ENCODE data around the gene KLHL40. TPM values are rescaled to one million over a fixed set of nuclear protein-coding genes. Genes with fewer than 3 reads are reported as not detected.

Gene KLHL40
- total and polyA plus RNA-seq, 2 experiments from 2014 or later: not detected

DNA sequence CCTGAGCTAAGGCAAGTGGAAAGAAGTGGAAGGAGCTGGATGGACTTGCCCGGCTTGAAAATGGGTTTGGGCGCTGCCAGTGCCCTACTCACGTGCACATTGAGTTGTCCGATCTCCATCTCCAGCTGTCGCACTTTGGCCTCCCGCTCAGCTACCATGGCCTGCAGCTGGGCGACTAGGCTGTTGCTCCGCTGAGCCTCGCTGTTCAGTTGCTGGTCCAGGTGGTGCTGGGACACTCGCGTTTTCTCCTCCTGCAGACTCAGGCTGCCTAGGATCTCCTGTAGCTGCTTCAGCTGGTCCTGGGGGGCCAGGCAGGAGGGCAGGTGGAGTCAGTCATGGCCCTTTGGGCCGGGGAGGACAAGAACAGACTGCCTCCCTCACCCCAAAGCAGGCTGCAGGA is 50.3 kb downstream of the KLHL40 start:
- no peaks in the 10 kb centered on the region for H3K9me3 ChIP-seq (ENCODE audit: low read depth)
- 92% methylated on average over 12 of the region's 12 CpGs for WGBS (ENCODE audit: low lambda C conversion rate, missing lambda C conversion rate)
- no peaks in the 10 kb centered on the region for H4K20me1 ChIP-seq (ENCODE audit: insufficient read depth, poor library complexity, severe bottlenecking)
- TF ChIP-seq CTCF (IDR thresholded peaks at IDR 0.05; ENCODE audit: poor library complexity) (no peak), EZH2phosphoT487 (IDR thresholded peaks at IDR 0.05; ENCODE audit: low read depth, severe bottlenecking, unreplicated experiment) (no peak), EZH2 (IDR thresholded peaks at IDR 0.05; ENCODE audit: borderline replicate concordance) (no peak)
- H3K9me2 ChIP-seq (replicated peaks; ENCODE audit: insufficient read depth): no peaks in the 10 kb centered on the region
- no peaks in the 10 kb centered on the region for H3K4me1 ChIP-seq (ENCODE audit: insufficient read depth)
- no peaks in the 10 kb centered on the region for H3K79me2 ChIP-seq
- no peak overlapping the region for H3K4me2 ChIP-seq
- DNase-seq (ENCODE audit: low spot score): no peak
- H3K36me3 ChIP-seq (replicated peaks; ENCODE audit: insufficient read depth, low read depth): no peaks in the 10 kb centered on the region
- no peak overlapping the region for H3K4me3 ChIP-seq
- H3K27ac ChIP-seq: no peak overlapping the region
- no peaks in the 10 kb centered on the region for H3K27me3 ChIP-seq
- no peak overlapping the region for H2AFZ ChIP-seq

DNA sequence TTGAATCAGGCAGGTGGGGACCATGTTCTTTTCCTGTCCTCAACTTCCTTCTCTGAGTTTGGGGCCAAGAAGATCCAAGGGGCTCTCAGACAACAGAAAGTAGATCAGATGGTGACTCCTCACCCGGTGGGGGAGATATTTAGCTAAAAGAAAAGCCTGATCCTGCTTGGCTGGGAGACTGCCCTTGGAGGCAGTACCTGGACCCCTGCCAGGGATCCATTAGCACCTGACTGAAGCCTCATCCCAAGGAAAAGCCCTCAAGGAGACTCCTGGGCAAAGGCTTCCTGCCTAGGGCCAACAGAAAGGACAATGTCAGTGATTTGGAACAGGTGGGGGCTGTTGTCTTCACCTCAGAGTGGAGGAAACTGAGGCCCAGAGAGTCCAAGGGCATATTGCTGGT is 50.7 kb downstream of the KLHL40 start:
- H3K9me2 ChIP-seq (replicated peaks; ENCODE audit: insufficient read depth): no peaks in the 10 kb centered on the region
- H3K4me3 ChIP-seq: no peak overlapping the region
- DNase-seq (ENCODE audit: low spot score): no peak
- H3K79me2 ChIP-seq: no peaks in the 10 kb centered on the region
- H3K4me2 ChIP-seq: no peak overlapping the region
- WGBS (ENCODE audit: low lambda C conversion rate, missing lambda C conversion rate): 22% methylated on average over 1 of the region's 1 CpG
- no peak overlapping the region for H3K27ac ChIP-seq
- no peaks in the 10 kb centered on the region for H3K4me1 ChIP-seq (ENCODE audit: insufficient read depth)
- H3K27me3 ChIP-seq: no peaks in the 10 kb centered on the region
- H4K20me1 ChIP-seq (ENCODE audit: insufficient read depth, poor library complexity, severe bottlenecking): no peaks in the 10 kb centered on the region
- no peaks in the 10 kb centered on the region for H3K36me3 ChIP-seq (replicated peaks; ENCODE audit: insufficient read depth, low read depth)
- H2AFZ ChIP-seq: no peak overlapping the region
- H3K9me3 ChIP-seq (ENCODE audit: low read depth): no peaks in the 10 kb centered on the region
- no peak for TF ChIP-seq EZH2 (IDR thresholded peaks at IDR 0.05; ENCODE audit: borderline replicate concordance)
- no peak for TF ChIP-seq EZH2phosphoT487 (IDR thresholded peaks at IDR 0.05; ENCODE audit: low read depth, severe bottlenecking, unreplicated experiment)
- TF ChIP-seq CTCF (IDR thresholded peaks at IDR 0.05; ENCODE audit: poor library complexity): no peak

GRCh38 chr3:42736531-42736930 is 51.2 kb downstream of the KLHL40 start:
- no peak for TF ChIP-seq EZH2 (IDR thresholded peaks at IDR 0.05; ENCODE audit: borderline replicate concordance)
- no peak for TF ChIP-seq CTCF (IDR thresholded peaks at IDR 0.05; ENCODE audit: poor library complexity)
- TF ChIP-seq EZH2phosphoT487 (IDR thresholded peaks at IDR 0.05; ENCODE audit: low read depth, severe bottlenecking, unreplicated experiment): no peak
- Histone ChIP-seq H3K27me3 (no peaks in the 10 kb centered on the region), H3K9me3 (ENCODE audit: low read depth) (no peaks in the 10 kb centered on the region), H3K9me2 (replicated peaks; ENCODE audit: insufficient read depth) (no peaks in the 10 kb centered on the region), H2AFZ (no peak overlapping the region), H3K4me3 (no peak overlapping the region), H3K79me2 (no peaks in the 10 kb centered on the region), H4K20me1 (ENCODE audit: insufficient read depth, poor library complexity, severe bottlenecking) (no peaks in the 10 kb centered on the region), H3K4me2 (no peak overlapping the region), H3K27ac (no peak overlapping the region), H3K4me1 (ENCODE audit: insufficient read depth) (no peaks in the 10 kb centered on the region), H3K36me3 (replicated peaks; ENCODE audit: insufficient read depth, low read depth) (no peaks in the 10 kb centered on the region)
- DNase-seq (ENCODE audit: low spot score): no peak
- 92% methylated on average over 6 of the region's 6 CpGs for WGBS (ENCODE audit: low lambda C conversion rate, missing lambda C conversion rate)
